PFSK-1 (cell line): Measurements from ENCODE around the gene NOXA1.

Source experiments
- FOXP2 ChIP-seq: optimal IDR thresholded peaks from 2 replicates; pipeline ENCODE3; 2011; ENCODE audit warnings: borderline replicate concordance, control low read depth, inconsistent platforms; ENCODE audit not compliant: insufficient read depth; ENCODE audit errors: extremely low read length, extremely low read depth
- POLR2AphosphoS5 ChIP-seq: IDR thresholded peaks from 2 replicates; pipeline ENCODE4 v1.6.1; 2012; ENCODE audit warnings: low read depth, mild to moderate bottlenecking, control low read depth, low read length, moderate library complexity
- REST ChIP-seq, 2 experiments: IDR thresholded peaks; 2 replicates each; pipeline versions ENCODE4 v1.6.1 to v1.8.0; 2011 to 2012; ENCODE audit warnings: low read depth in 2 of 2, low read length in 2 of 2, control low read depth in 1 of 2, inconsistent platforms in 1 of 2, mild to moderate bottlenecking in 1 of 2, moderate library complexity in 1 of 2; ENCODE audit not compliant: insufficient read depth in 1 of 2
- SIN3A ChIP-seq: IDR thresholded peaks from 2 replicates; pipeline ENCODE4 v1.6.1; 2012; ENCODE audit warnings: mild to moderate bottlenecking, low read length, moderate library complexity, borderline replicate concordance; ENCODE audit not compliant: insufficient read depth
- TAF1 ChIP-seq: IDR thresholded peaks from 2 replicates; pipeline ENCODE4 v1.6.1; 2012; ENCODE audit warnings: low read length, control low read depth, borderline replicate concordance; ENCODE audit not compliant: insufficient read depth

The NOXA1 gene

GRCh38 chr9:137459601-137460362 lies 36.6 kb downstream of the NOXA1 start:
- no peak for TF ChIP-seq TAF1
- TF ChIP-seq POLR2AphosphoS5: no peak
- no peak for TF ChIP-seq FOXP2
- no peak for TF ChIP-seq REST (IDR thresholded peaks at IDR 0.05; ENCODE audit: insufficient read depth in 1 of 2, low read depth in 2 of 2, low read length in 2 of 2)
- TF ChIP-seq SIN3A: no peak

- TF ChIP-seq SIN3A: no peak
These were observed 37.4 kb downstream of the NOXA1 start for GRCh38 chr9:137460363-137461315.

GRCh38 chr9:137461316-137461662 lies 38.1 kb downstream of the NOXA1 start:
- no peak for TF ChIP-seq POLR2AphosphoS5
- no peak for TF ChIP-seq FOXP2
- no peak for TF ChIP-seq TAF1
- no peak for TF ChIP-seq REST (IDR thresholded peaks at IDR 0.05; ENCODE audit: insufficient read depth in 1 of 2, low read depth in 2 of 2, low read length in 2 of 2)
- no peak for TF ChIP-seq SIN3A

GRCh38 chr9:137461663-137462395 lies 38.6 kb downstream of the NOXA1 start:
- TF ChIP-seq TAF1 (no peak), POLR2AphosphoS5 (no peak), FOXP2 (no peak), REST (IDR thresholded peaks at IDR 0.05; ENCODE audit: insufficient read depth in 1 of 2, low read depth in 2 of 2, low read length in 2 of 2) (no peak), SIN3A (no peak)

- TF ChIP-seq FOXP2: no peak
- no peak for TF ChIP-seq POLR2AphosphoS5
- no peak for TF ChIP-seq SIN3A
- TF ChIP-seq TAF1: no peak
- no peak for TF ChIP-seq REST (IDR thresholded peaks at IDR 0.05; ENCODE audit: insufficient read depth in 1 of 2, low read depth in 2 of 2, low read length in 2 of 2)
These were observed 39.3 kb downstream of the NOXA1 start for GRCh38 chr9:137462396-137462985.
